NCI-H524 treated with DMSO at 0.1 percent for 48 hours (cell line): ENCODE data around the gene TTC9C.
A peak's percentile ranks its signal among the peaks of the same experiment; 100 is the strongest.
"Not testable (repeated sequence)": the region's sequence is repeated elsewhere in the genome, so short reads cannot be mapped to it uniquely, and the experiment has no call there.

Experiments used
- DNase-seq: peaks from one replicate; lab custom pipeline; 2025; lab: John Stamatoyannopoulos, UW

Gene TTC9C

DNA sequence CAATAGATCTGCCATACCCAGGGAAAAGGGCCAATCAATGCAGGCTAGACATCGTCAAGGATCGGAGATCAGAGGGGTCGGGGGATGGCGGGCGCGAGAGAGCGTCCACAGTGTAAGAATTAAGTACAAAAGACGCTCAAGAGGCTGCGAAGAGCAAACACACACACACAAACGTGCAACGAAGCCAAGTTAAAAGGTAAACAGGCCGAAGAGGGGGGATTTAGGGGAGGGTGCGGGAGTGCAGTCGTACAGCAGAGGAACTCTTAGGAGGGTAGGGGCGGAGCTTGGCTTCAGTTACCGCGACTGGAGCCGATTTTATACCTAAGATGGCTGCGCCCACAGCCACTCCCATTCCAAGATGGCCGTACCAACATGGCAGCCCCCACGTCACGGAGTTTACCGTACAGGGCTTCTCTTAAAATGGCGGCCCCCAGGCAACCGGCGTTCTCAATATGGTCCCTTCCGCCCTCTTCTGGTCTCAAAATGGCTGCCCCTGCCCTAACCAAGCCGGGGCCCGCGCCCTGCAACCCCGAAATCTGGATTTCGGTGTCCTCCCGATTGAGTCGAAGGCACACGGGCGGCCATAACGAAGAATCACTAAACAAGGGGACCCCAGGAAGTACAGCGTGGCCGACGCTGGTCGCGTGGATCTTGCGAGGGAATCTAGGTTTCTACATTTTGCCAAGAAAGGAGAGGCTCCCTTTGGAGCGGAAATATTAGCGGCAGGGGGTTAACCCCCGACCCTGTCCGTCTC is 18.9 kb upstream of the TTC9C start:
- DNase-seq = peak; percentile 86

- no peak for DNase-seq
Observed at GRCh38 chr11:62710001-62710345, 18.3 kb upstream of the TTC9C start.

DNA sequence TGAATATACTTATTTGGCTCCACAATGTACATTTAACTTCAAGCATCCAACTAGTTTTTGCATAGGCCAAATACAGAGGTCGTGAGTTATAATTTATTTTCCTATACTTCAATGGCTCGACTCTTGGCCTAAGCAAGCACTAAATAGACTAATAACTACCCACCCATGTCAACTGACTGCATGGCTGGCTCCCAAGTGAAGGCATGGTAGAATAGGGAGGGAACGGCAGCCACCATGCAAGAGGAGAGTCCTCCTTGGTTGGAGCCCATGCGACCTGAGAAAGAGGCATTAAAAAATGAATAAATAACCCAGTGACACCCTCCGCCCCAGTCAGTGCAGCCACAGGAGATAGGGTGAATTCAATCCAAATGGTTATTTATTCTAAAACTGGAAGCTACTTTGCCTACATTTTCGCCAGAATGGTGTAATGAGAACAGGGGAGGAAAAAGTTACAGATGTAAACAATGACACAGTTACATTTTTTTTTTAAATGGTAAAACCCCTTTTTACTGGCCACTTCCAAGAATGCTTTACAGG is 15.9 kb upstream of the TTC9C start:
- no peak for DNase-seq

- no peak for DNase-seq
Observed at GRCh38 chr11:62712861-62713260, 15.4 kb upstream of the TTC9C start.

GRCh38 chr11:62713343-62713742 is 14.9 kb upstream of the TTC9C start:
- DNase-seq = no peak

GRCh38 chr11:62715150-62716130 is 12.8 kb upstream of the TTC9C start:
- DNase-seq = no peak

- no peak for DNase-seq
Observed at GRCh38 chr11:62716206-62716605, 12.1 kb upstream of the TTC9C start.

- no peak for DNase-seq
Observed at GRCh38 chr11:62716816-62717215, 11.5 kb upstream of the TTC9C start.

GRCh38 chr11:62719302-62719978 is 8.8 kb upstream of the TTC9C start:
- no peak for DNase-seq

DNA sequence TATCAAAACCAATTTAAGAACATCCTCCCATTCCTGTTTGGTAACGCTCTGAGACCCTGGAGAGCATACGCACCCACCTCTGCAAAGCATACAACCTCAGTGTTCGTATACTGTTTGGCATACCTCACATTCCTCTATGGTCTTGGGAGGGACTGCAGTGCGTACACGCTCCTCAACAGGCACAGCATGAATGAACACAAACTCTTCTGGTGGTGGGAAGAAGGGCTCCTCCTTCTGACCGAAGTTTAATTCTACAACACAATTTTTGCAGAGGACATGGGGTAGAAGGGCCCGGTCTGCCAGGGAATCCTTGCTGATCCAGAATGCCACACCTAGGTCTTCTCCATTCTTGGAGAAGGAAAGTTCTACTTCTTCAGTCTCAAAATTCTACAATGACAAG is 6.3 kb upstream of the TTC9C start:
- no peak for DNase-seq

GRCh38 chr11:62724171-62724570 is 4.1 kb upstream of the TTC9C start:
- no peak for DNase-seq

- DNase-seq = no peak
Observed at GRCh38 chr11:62725646-62726045, 2.6 kb upstream of the TTC9C start.

DNA sequence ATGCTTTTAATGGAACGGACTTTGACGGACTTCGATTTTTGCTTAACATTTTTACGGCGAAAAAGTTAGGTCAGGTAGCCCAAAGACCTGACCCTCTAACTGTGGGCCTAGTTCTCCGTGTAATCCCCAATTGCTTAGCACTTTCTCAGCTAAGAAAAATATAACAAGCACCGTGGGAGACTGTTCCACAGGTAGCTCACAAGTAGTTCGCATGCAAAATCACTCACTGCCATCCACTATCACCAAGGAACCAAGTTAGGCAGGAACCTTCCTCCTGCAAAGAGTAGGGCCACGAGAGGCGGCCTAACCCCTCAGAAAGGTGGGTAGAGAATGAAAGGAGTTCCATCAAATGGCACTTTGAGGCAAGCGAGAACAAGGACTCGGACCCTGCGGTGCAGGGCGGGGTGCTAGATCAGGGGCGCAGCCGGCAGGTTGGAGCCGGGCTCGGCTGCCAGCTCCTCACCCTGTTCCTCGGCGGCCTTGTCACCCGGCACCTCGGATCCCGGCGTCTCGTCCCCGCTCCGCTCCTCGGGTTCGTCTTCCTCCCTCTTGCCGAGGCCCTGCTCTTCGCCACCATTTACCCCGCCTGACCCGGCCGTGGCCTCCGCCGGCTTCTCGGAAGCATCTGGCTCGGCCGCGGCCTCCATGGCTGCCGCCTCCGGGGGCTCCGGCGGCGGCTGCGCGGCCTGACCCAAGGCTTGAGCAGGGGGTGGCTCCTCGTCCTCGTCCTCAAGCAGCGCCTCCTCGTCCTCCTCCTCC is 2.0 kb upstream of the TTC9C start:
- no peak for DNase-seq

DNA sequence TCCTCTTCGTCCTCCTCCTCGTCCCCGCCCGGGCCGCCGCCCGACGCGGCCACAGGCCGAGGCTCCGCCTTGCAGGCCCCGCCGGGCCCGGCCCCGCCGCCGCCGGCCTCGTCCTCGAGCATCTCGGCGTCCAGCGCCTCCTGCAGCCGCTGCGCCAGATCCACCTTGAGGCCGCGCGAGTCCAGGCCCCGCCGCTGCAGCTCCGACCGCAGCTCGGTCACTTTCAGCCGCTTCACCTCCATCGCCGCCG is 1.4 kb upstream of the TTC9C start:
- no peak for DNase-seq

- peak; percentile 88 for DNase-seq
Observed at GRCh38 chr11:62727165-62727871, 968 bp upstream of the TTC9C start, which contains the start of gene HNRNPUL2. Gene HNRNPUL2 (minus strand): TSS chr11:62727457. CDS start chr11:62727156, 301 bp downstream.

DNA sequence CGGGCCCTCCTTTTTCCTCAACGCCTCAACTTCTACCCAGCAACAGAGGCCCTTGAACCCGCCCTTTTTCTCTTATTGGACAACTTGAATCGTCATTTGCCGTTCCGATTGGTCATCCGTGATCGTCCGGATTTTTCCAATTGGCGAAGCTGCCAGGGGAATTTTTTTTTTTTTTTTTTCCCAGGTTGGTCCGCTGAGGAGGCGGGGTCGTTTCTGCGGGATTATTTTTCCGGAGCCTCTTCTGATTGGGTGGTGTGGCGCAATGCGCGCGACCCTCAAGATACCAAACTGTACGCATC is 465 bp upstream of the TTC9C start:
- DNase-seq = peak; percentile 81

- not testable (repeated sequence) for DNase-seq
Observed at GRCh38 chr11:62730076-62730475, 1.8 kb downstream of the TTC9C start.

DNA sequence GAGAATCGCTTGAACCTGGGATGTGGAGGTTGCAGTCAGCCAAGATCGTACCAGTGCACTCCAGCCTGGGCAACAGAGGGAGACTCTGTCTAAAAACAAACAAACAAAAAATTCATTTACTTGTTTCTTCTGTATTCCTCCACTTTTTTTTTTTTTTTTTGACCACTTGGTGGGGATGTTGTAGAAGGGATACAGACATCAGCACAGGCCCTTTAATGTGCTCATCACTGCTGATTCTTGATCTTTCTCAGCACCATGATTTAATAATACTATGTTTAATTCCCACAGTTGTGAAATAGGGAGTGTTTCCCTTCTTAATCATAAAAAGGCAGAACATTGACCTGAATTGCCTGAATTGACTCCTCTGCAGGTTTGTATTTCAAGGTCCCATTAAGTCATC is 4.5 kb downstream of the TTC9C start:
- no peak for DNase-seq

DNA sequence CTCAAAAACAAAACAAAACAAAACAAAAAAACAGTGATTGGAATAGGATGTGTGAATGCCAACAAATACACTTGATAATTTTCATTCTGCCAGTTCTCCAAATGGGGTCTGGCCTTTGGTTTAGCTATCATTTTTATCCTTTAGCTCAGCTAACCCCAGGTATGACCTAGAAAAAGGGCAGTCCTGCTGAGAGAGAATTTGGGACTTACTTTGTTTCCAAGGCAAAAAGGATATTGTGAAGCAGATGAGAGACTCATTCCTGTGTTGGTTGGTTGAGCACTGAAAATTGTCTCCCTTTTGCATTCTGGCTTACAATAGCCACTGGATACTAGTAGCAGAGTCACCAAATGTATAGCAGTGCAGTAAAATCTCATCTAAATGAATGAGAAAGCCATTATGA is 8.9 kb downstream of the TTC9C start:
- no peak for DNase-seq

GRCh38 chr11:62747475-62748160 is 19.3 kb downstream of the TTC9C start:
- no peak for DNase-seq

- DNase-seq = not testable (repeated sequence)
Observed at GRCh38 chr11:62749931-62750330, 21.6 kb downstream of the TTC9C start.
